ENCODE results near the gene ZC3HAV1.

DNA sequence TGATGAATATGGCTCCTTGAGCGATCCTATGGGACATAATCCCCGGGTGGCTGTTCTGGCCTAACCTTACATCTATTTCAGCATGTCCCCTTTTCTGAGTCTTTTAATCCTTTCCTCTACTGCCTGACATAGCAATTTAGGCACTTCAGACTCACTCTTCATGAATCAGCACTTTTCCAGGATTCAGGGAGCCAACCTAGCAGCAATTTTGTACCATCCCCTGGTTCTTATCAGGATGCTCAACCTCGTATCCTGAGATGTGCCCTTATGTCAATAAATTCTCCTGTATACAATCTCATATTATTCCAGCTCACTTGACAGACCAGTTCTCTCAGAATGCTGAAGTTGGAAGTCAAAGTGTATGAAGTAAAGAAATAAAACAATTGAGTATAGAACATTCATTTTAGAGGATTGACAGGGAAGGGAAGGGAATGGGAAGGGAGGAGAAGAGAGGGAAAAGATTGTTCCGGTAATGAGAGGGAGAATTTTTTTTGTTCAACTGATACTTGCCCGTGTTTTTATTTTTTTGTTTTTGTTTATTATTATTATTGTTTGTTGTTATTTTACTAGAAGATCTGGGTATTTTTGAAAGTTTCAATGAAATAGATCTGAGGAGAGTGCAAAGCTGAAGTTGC, 8.2 kb upstream of the ZC3HAV1 start:
- TF ChIP-seq, protein P1, sequence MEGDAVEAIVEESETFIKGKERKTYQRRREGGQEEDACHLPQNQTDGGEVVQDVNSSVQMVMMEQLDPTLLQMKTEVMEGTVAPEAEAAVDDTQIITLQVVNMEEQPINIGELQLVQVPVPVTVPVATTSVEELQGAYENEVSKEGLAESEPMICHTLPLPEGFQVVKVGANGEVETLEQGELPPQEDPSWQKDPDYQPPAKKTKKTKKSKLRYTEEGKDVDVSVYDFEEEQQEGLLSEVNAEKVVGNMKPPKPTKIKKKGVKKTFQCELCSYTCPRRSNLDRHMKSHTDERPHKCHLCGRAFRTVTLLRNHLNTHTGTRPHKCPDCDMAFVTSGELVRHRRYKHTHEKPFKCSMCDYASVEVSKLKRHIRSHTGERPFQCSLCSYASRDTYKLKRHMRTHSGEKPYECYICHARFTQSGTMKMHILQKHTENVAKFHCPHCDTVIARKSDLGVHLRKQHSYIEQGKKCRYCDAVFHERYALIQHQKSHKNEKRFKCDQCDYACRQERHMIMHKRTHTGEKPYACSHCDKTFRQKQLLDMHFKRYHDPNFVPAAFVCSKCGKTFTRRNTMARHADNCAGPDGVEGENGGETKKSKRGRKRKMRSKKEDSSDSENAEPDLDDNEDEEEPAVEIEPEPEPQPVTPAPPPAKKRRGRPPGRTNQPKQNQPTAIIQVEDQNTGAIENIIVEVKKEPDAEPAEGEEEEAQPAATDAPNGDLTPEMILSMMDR (IDR thresholded peaks at IDR 0.05; ENCODE audit: low read depth, low read length) = no peak
- TF ChIP-seq EZH2phosphoT487 (IDR thresholded peaks at IDR 0.05; ENCODE audit: low read depth) = no peak

All from OCI-LY3 (cell line).